Left cardiac atrium (tissue), 4 donors: ENCODE data around the gene C3orf85. TPM values are rescaled to one million over a fixed set of nuclear protein-coding genes. Genes with fewer than 3 reads are reported as not detected.

Source experiments
- ATAC-seq, 2 donors: fragments of 200-7000 bp; cut with Tn5 transposase; one replicate each; pipeline ENCODE4 v1.9.1; 2020; ENCODE audit warnings: mild to moderate bottlenecking in 2 of 2, moderate library complexity in 2 of 2
- DNase-seq: peaks from one replicate; pipeline ENCODE4 v3.0.0-alpha.2; 2020
- intact Hi-C, 2 donors: fragments of 100-400 bp; cut with DNase I; formaldehyde crosslinking; loops; one replicate each; pipeline versions ENCODE4 v1.14.1 to v1.15.1; 2022 to 2023
- total RNA-seq, 2 donors: library from RNA; stranded (reverse); fragmentation: NEBNext Ultra II Directional; extraction: Animal tissue kit (Norgen Biotek cat#: 25700); gene quantifications; one replicate each; pipeline ENCODE4 v1.2.1, GENCODE V29; 2021
- donor health status: DM: no; HTN: yes; CAD: no.
- donor health status: DM: no; HTN: yes; CAD: no; lungs with severe emphysema.
- donor health status: DM: yes; HTN: yes; CAD: no.
- donor health status: Dilated cardiomyopathy.

Gene C3orf85
- total RNA-seq, 2 donors from 2014 or later, result not detected

GRCh38 chr3:109140318-109140717 lies 3.8 kb downstream of the C3orf85 start:
- intact Hi-C loops, result no loop called here
- ATAC-seq (no peak), DNase-seq (no peak)

GRCh38 chr3:109143646-109144045 lies 7.1 kb downstream of the C3orf85 start:
- ATAC-seq (no peak), DNase-seq (no peak)
- intact Hi-C loops, result no loop called here

GRCh38 chr3:109149078-109149477 lies 12.6 kb downstream of the C3orf85 start:
- intact Hi-C loops, result no loop called here

GRCh38 chr3:109152320-109152719 lies 15.8 kb downstream of the C3orf85 start:
- intact Hi-C loops, result no loop called here
- ATAC-seq (no peak), DNase-seq (no peak)

More at GRCh38 chr3:109149078-109149477, 12.6 kb downstream of the C3orf85 start:
- DNase-seq (no peak), ATAC-seq (no peak)

- intact Hi-C loops, result no loop called here
- DNase-seq (no peak), ATAC-seq (no peak)
Observed at GRCh38 chr3:109154979-109155378, 18.5 kb downstream of the C3orf85 start.

GRCh38 chr3:109155828-109156227 lies 19.3 kb downstream of the C3orf85 start:
- no peak for DNase-seq
- intact Hi-C loops, result no loop called here
- no peak for ATAC-seq

- no peak for DNase-seq
- intact Hi-C loops, result no loop called here
- ATAC-seq, result no peak
Observed at GRCh38 chr3:109161487-109162123, 25.1 kb downstream of the C3orf85 start.

DNA sequence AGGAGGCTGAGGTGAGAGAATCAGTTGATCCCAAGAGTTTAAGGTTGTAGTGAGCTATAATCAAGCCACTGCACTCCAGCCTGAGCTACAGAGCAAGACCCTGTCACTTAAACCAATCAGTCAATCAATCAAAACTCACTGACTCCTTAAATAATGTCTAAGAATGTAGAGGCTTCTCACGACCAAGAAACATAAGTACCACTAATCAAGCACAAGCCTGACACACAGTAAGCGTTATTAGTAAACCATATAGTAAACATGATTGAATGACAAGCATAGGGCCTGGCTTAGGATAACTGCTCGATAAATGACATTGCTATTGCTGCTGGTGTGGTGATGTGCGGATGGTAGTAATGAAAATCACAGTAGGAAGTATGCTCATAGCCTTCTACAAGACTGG lies 29.4 kb downstream of the C3orf85 start:
- intact Hi-C loops, result no loop called here
- no peak for DNase-seq
- no peak for ATAC-seq

DNA sequence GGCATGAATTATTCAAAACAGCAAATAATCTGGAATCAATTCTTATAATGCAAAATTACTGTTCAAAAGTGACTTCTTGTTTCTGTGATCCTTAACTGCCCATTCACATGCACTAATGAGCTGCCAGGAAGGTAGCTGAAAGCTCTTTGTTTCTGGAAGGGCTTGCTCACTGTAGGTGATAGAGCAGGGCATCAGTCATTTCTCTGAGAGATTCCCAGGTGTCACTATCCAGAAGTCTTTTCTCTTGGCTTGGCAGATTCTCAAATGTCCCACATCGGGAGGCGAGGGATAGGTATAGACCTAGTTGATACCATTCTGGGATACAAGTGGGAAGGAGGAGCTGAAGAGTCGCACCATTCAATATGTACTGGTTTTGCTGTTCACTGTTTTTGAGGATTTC lies 35.0 kb downstream of the C3orf85 start:
- ATAC-seq, result no peak

DNA sequence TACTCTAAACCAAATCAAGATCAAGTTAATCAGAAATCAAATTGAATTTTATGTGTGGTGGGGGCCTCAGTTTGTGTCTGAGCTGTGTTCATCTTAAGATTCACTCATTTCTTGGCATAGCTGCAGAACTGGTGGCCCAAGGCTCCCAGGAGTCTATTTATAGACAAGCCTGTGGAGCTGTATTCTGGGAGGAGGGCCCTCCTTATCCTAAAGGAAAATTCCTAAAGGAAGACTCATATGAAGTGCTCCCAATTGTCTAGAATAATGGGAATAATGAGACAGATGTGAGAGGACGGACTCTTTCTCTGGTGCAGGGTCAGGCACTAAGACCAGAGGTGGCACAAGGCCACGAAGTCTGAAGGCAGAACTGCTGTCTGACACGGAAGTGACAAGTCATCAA lies 38.9 kb downstream of the C3orf85 start:
- intact Hi-C loops, result no loop called here
- ATAC-seq (no peak), DNase-seq (no peak)

More for the DNA sequence above, 35.0 kb downstream of the C3orf85 start:
- no peak for DNase-seq
- intact Hi-C loops, result no loop called here

DNA sequence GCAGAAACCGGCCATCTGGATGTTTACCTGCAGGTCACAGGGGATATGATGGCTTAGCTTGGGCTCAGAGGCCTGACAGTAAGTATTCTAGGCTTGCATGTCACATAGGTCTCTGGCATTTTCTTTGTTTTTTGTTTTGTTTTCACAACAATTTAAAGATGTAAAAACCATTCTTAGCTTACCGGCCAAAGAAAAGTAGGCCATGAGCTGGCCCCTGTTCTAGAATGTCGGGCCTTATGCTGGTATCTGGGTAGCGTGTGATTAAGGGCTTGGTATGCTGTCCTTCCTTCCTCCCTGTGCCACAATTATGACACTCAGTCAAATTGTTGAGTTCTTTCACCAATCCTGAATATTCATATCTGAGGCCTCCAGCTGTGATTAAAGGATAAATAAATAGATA lies 40.2 kb downstream of the C3orf85 start:
- DNase-seq (no peak), ATAC-seq (no peak)
- intact Hi-C loops, result no loop called here

DNA sequence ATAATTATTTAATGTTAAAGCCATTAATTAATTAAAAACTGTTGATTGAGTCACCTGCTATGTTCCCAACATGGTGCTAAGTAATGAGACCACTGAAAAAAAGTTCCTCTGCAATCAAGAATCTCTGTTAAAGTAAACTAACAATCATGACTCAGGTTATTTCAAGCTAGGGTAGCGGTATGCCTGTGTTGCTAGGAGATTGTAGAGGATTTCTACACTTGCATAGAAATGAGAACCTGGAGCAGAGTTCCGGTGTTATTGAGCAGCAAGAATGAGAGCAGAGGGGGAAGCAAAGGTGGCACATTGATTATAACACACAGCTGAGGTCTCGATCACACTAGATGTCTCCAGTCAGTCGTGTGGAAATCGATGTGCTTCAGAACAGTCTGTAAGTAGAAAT lies 41.4 kb downstream of the C3orf85 start:
- intact Hi-C loops, result no loop called here
- no peak for ATAC-seq
- no peak for DNase-seq

DNA sequence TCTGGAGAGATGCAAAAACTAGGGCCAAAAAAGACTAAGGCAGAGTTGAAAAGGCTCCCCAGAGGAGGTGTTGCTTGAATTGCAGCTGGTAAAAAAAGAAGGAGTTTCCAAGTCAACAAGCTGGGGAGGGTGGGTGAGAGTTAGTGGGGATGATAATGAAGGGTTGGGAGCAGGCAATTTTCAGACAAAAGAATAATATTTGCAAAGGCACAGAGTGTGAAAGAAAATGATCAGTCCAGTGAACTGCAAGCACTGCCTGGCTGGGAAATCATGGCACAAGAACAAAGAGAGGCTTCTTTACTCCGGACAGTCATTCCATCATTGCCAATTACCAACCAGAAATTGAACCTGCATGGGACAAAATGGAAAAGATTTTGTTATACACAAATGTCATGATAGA lies 42.2 kb downstream of the C3orf85 start:
- intact Hi-C loops, result no loop called here
- ATAC-seq (no peak), DNase-seq (no peak)

DNA sequence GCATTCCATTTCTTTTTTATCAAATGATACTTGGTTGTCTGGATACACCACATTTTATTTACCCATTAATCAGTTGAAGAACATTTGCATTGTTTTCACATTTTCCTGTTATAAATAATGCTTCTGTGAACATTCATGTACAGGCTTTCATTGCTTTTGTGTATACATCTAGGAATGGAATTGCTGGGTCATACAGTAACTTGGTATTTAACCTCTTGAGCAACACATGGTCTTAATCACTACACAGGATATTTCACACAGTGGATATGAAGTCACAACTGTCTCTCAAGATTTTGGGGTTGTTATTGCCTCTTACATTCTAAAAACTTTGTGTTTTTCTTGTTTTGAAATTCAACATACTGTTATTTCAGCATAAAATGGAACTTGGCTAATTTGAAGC lies 48.2 kb downstream of the C3orf85 start:
- intact Hi-C loops, result no loop called here
- no peak for DNase-seq
- ATAC-seq, result no peak

DNA sequence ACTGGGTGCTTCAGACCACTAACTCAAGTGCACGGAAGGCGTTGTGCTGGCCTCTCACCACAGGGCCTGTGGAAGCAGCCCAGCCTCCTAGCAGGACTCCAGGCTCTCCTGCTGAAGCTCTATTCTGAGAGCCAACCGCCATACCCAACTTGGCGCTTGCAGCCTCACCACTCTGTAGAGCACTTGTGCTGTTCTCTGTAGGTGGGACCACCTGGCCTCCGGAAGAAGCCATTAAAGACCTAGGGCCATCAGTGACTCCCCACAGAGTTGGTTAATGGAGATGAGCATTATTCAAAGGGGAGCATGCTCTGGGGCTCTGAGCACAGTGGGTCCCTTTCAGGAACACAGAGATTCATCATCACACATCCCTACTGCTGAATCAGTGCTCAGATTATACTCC lies 50.9 kb downstream of the C3orf85 start:
- DNase-seq (no peak), ATAC-seq (no peak)
- intact Hi-C loops, result no loop called here

DNA sequence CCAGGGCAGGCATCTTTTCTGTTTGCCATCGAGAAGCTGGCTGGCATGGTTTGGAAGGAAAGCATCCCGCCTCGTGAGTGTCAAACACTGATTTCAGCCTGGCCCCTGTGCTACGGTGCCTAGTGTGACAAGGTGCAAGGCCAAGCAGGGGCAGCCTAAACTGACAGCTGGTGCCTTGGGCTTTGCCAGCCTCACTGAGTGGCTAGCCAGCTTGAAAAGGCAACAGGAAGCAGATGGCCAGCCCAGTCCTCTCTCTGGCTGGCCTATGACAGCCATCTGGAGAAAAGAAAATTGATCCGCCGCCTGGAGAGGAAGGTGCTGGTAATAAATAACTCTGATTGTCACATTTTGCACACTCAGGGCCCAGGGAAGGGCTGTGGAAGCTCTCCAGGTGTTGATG lies 52.2 kb downstream of the C3orf85 start:
- no peak for DNase-seq
- no peak for ATAC-seq
- intact Hi-C loops, result no loop called here

DNA sequence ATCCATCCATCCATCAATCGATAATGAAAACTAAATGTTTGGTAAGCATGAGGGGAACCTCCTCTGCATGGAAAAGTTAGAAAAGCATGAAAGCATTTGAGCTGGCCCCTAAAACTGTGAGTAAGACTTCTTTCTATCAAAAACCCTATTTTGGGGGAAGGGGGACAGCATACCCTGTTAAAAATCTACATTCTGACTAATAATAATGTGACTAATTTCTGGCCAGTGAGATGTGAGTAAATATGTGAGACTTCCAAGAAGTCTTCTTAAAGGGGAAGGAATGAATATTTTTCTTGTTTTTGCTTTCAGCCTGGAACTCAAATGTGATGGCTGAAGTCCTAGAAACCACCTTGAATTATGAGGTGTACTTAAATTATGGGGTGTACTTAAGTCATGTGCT lies 54.9 kb downstream of the C3orf85 start:
- ATAC-seq, result no peak
- intact Hi-C loops, result no loop called here
- no peak for DNase-seq

GRCh38 chr3:109195815-109196214 lies 59.3 kb downstream of the C3orf85 start:
- intact Hi-C loops, result no loop called here
- peak in 1 of 2 donors; percentile 60 for ATAC-seq
- no peak for DNase-seq
